ENCODE data around the gene OSBPL6.

- TF ChIP-seq POLR2A (IDR thresholded peaks at IDR 0.05; ENCODE audit: low read length) (no peak), GATA1 (IDR thresholded peaks at IDR 0.05; ENCODE audit: low read depth, low read length) (no peak)
Measured at GRCh38 chr2:178160601-178161000, 33.7 kb upstream of the OSBPL6 start.
